Skin epidermis (tissue), 12 donors: ENCODE data around the gene GRIK4.

Experiments
- H3K27ac ChIP-seq, 21 experiments: fragments of 200-600 bp; sonication (generic) in 11 of 21; one replicate each; pipeline ENCODE4 v1.5.0; 2020; ENCODE audit warnings: mild to moderate bottlenecking in 3 of 21, inconsistent platforms in 2 of 21, moderate library complexity in 2 of 21
- H3K4me3 ChIP-seq, 7 experiments: fragments of 200-600 bp; sonication (generic) in 2 of 7; one replicate each; pipeline ENCODE4 v1.5.0; 2020; ENCODE audit warnings: inconsistent platforms in 2 of 7, mild to moderate bottlenecking in 2 of 7, moderate library complexity in 1 of 7

The GRIK4 gene

DNA sequence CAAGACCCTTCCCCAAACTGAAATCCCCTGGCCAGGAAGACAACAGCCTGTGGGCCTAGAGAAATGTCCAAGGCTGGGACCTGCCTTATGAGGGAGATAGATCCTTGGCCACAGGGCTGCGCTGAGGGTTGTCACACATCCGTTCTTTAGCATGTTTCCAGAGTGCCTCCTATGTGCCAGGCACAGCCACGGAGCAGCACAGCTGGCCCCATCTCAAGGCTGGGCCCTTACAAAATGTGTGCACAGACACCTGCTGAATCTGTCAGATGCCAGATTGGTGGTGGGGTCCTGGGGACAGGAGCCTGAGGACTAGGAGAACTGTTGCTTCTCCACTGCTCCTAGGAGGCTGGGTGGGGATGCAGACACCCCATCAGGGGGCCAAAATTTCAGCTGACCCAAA lies 11.2 kb downstream of the GRIK4 start:
- no peak overlapping the region for H3K4me3 ChIP-seq

GRCh38 chr11:120523196-120523595 lies 11.6 kb downstream of the GRIK4 start:
- Histone ChIP-seq H3K27ac (no peak overlapping the region), H3K4me3 (no peak overlapping the region)

More for the DNA sequence above, 11.2 kb downstream of the GRIK4 start:
- no peak overlapping the region for H3K27ac ChIP-seq

GRCh38 chr11:120524536-120525085 lies 13.1 kb downstream of the GRIK4 start:
- Histone ChIP-seq H3K4me3 (no peak overlapping the region), H3K27ac (no peak overlapping the region)

GRCh38 chr11:120525261-120526171 lies 14.0 kb downstream of the GRIK4 start:
- H3K4me3 ChIP-seq = no peak overlapping the region
- H3K27ac ChIP-seq = no peak overlapping the region

DNA sequence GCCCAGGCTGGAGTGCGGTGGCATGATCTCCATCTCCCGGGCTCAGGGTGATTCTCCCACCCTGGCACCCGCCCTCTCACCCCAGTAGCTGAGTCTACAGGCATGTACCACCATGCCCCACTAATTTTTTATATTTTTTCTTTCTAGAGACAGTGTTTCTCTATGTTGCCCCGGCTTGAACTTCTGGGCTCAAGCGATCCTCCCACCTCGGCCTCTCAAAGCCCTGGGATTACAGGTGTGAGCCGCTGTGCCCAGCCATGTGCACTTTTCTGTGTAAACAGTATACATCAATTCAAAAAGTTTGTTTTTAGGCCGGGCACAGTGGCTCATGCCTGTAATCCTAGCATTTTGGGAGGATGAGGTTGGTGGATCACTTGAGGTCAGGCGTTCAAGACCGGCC lies 14.7 kb downstream of the GRIK4 start:
- H3K27ac ChIP-seq = no peak overlapping the region
- H3K4me3 ChIP-seq = no peak overlapping the region

DNA sequence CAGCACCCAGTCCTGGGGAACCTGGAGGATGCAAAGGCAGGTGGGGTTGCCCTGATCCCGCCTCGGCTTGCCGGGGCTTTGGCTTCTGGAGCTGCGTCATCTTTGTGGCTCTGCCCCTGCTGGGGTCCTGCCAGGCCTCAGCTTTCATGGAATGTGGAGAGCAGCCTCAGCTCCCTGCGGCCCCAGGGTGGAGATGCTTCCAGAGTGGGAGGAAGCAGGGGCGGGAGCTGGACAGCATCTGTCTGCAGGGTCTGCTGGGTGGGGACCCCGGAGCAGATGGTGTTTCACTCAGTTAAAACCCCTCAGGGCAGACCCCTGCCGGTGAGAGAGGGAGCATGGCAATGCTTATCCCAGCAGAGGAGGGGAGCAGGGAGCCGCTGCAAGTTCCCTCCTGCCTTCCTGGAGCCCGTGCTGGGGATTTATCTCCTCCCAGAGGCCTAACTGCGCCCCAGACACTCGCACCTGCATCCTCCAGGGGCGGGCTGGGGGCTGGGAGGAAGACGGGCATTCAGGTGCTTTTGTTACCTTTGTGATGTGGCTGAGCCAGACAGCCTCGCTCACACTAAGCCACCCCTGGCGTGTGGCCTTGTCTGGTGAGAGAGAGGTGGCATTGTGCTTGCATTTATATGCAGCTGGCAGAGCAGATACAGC lies 15.7 kb downstream of the GRIK4 start:
- Histone ChIP-seq H3K4me3 (no peak overlapping the region), H3K27ac (no peak overlapping the region)

DNA sequence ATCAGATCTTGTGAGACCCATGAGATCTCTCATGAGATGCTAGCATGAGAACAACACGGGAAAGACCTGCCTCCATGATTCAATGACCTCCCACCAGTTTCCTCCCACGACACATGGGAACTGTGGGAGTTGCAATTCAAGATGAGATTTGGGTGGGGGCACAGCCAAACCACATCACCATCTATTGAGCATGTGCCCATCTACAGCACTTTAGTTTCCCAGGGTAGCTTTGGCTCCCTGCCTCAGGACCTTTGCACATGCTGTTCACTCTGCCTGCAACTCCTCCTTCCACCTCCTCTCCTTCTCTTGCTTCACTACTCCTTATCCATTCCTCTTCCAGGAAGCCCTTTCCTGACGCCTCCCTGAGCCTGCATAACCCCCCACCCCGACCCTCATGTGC lies 17.2 kb downstream of the GRIK4 start:
- H3K27ac ChIP-seq = no peak overlapping the region
- no peak overlapping the region for H3K4me3 ChIP-seq

DNA sequence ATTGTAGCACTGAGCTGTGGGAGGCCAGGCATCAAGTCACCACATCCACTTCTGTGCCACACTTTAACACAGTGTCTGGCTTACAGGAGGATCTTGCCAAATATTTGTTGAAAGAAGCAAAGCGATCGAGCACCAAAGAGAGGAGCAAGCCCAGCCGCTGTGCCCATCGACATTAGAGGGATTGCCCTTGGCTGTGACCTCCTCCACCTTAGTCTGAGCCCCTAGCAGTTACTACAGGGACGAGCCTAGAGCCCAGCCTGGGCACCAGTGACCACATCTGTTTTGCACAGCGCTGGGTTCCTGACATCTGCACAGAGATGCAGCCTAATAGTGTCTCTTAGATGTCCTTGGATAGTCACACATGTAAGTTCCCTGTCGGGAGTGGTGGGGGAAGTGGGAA lies 17.7 kb downstream of the GRIK4 start:
- H3K4me3 ChIP-seq = no peak overlapping the region
- H3K27ac ChIP-seq = no peak overlapping the region

DNA sequence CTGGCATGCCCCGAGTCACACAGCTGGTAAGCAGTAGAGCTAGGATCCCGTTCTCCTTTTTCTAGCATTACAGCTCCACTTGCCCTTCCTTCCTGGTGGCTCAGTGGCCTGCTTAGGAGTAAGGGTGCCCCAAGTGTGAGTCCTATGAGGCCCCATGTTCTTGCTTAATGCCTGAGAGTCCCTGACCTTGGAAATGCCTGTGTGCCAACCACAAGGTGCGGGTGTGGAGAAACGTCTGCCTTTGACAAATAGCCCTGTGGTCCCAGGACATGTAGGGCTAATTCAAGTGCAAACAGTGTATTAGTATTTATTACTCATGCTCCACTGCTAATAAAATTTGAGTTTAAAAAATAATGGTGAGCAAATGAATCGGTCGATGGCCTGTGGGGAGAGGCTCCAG lies 18.4 kb downstream of the GRIK4 start:
- Histone ChIP-seq H3K4me3 (no peak overlapping the region), H3K27ac (no peak overlapping the region)

DNA sequence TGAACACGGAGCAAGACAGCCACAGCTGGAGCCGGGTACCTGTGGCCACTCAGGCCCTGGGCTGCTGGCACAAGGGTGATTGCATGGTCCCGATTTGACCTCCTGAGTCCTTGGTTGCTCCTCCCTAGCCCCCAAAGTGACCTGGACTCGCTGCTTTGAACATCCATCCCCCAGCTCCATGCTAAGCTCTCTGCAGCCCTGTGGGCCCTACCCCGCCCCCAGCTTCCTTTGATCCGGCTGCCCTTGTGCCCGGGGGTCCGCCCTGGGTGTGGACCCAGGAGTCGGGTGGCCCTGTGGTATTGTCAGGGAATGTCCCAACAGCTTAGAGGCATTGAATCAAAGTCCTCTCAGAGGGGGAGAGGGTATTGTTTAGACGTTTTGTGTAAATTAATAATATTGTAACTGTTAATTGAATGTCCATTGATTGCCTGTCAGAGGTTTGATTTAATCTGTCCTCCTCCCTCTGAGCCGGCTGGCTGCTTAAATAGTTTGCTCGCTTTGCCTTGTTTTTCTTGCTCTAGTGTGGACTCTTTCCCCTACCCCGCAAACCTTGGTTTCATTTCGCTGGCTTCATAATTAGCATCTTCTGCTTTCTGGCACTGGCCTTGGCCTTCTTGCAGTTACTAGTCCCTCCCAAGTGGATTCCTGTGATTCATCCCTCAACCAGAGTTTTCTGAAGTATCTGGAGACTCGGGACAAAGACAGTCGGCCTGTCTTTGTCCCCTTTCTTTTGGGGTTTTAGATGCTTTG lies 20.7 kb downstream of the GRIK4 start:
- H3K4me3 ChIP-seq = no peak overlapping the region
- peak overlapping the region in 1 of 21 experiments; percentile 10 for H3K27ac ChIP-seq

GRCh38 chr11:120532832-120533196 lies 21.3 kb downstream of the GRIK4 start:
- Histone ChIP-seq H3K27ac (no peak overlapping the region), H3K4me3 (no peak overlapping the region)

DNA sequence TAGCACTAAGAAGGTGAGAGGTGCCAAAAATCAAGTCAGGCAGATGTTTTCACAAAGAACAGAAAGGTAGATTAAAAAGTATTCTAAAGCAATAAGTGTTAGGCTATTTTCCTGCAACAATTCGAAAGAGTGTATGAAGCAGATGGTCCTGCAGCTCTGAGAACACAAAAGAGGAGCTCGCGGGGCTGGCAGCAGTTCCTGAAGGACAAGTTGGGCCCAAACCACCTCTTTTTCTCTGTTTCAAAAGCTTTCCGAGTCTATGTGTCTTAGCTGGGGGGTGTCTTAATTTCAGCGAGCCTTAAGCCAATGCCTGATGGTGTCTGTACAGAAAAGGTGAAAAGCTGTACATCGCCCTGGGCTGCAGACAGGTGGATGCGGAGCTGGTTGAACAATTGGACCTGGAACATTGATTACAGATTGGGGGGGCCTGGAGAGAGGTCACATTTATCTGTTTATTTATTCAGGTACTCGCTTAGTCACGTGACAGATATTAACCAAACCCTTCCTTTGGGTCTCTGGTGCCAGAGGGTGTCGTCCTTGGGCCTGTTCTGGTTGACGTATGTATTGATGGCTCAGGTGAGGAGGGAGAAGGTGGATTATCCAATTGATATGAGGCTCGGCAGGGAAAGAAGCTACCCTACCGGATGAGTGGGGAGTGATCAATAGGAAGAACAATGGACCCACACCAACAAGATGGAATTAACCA lies 24.7 kb downstream of the GRIK4 start:
- no peak overlapping the region for H3K4me3 ChIP-seq
- no peak overlapping the region for H3K27ac ChIP-seq

DNA sequence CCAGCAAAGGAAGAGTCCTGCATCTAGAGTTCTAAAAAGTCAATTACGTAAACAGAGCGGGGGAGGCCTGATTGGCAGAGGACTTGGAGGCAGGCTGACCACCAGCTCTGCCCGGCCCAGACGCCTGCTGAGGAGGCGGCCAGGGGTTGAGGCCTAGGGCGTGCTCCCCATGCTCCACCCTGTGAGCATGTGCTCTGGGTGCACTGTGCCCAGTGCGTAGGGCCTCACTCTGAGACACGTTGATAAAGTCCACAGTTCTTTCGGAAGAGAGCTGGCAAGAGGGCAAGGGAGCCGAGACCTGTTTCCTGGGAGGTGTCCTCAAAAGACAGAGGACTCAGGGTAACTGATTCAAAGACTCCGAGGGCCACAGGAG lies 25.2 kb downstream of the GRIK4 start:
- Histone ChIP-seq H3K4me3 (no peak overlapping the region), H3K27ac (no peak overlapping the region)

- H3K4me3 ChIP-seq = no peak overlapping the region
- no peak overlapping the region for H3K27ac ChIP-seq
Observed at GRCh38 chr11:120537996-120538395, 26.4 kb downstream of the GRIK4 start.

- no peak overlapping the region for H3K27ac ChIP-seq
- no peak overlapping the region for H3K4me3 ChIP-seq
Observed at GRCh38 chr11:120538707-120539106, 27.2 kb downstream of the GRIK4 start.

- H3K4me3 ChIP-seq = no peak overlapping the region
- no peak overlapping the region for H3K27ac ChIP-seq
Observed at GRCh38 chr11:120539667-120540369, 28.3 kb downstream of the GRIK4 start.

- Histone ChIP-seq H3K27ac (no peak overlapping the region), H3K4me3 (no peak overlapping the region)
Observed at GRCh38 chr11:120540744-120541465, 29.4 kb downstream of the GRIK4 start.

DNA sequence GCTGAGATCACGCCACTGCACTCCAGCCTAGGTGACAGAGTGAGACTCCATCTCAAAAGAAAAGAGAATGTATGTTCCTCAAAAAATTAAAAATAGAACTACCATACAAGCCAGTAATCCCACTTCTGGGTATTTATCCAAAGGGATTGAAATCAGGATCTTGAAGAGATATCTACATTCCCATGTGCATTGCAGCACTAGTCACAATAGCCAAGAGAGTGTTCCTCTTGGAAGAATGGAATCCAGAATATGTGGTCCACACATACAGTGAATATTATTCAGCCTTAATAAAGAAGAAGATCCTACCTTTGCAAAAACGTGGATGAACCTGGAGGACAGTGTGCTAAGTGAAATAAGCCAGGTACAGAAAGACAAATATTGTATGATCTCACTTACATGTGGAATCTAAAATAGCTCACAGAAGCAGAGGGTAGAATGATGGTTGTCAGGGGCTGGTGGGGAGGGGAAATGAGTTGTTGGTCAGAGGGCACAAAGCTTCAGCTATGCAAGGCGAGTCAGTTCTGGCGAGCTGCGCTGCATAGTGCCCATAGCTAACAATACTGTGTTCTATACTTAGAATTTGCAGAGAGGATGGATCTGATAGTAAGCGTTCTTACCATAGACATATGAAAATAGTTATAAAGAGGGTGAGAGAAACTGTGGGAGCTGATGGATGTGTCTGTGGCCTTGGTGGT lies 32.1 kb downstream of the GRIK4 start:
- H3K4me3 ChIP-seq = no peak overlapping the region
- no peak overlapping the region for H3K27ac ChIP-seq
